ENCODE data around the gene GALNS. TPM values are rescaled to one million over a fixed set of nuclear protein-coding genes. Genes with fewer than 3 reads are reported as not detected.
A peak's percentile ranks its signal among the peaks of the same experiment; 100 is the strongest.

The GALNS gene
- total RNA-seq, 2 experiments from 2014 or later, result 18.4 to 19.7 TPM

- H3K9me3 Mint-ChIP-seq, result no peaks in the 10 kb centered on the region
- H3K4me3 Mint-ChIP-seq, result peak overlapping the region; percentile 89
- ChIA-PET POLR2A (interaction anchor here (0.6 to 5.9 kb wide), 6 partner anchors 8 to 433 kb away, joined by 3 to 39 read pairs (median 4); partner anchors contain the start of genes APRT and ZNF778), CTCF (interaction anchor here (1.0 to 7.0 kb wide), 2 partner anchors 10 to 47 kb away, joined by 4 to 58 read pairs; no protein-coding TSS in a partner anchor)
- no peaks in the 10 kb centered on the region for H3K27me3 Mint-ChIP-seq
- Histone ChIP-seq H3K36me3 (ENCODE audit: insufficient read depth, low read length) (no peaks in the 10 kb centered on the region), H3K9me3 (ENCODE audit: control insufficient read depth in 1 of 2, insufficient read depth in 1 of 2, low read length in 2 of 2) (no peaks in the 10 kb centered on the region), H3K27me3 (ENCODE audit: control insufficient read depth in 1 of 2, insufficient read depth in 2 of 2, low read length in 2 of 2) (no peaks in the 10 kb centered on the region), H3K27ac (ENCODE audit: low read depth in 1 of 2, low read length in 2 of 2) (peak overlapping the region; percentile 75 to 77), H3K4me3 (ENCODE audit: low read length) (peak overlapping the region; percentile 63), H3K4me1 (ENCODE audit: insufficient read depth, low read length) (peaks cover 57% of the 10 kb centered on the region)
- intact Hi-C loops (cut with DNase I, micrococcal nuclease), result no loop called here
- no peaks in the 10 kb centered on the region for H3K36me3 Mint-ChIP-seq (ENCODE audit: low read depth)
- TF ChIP-seq CTCF (IDR thresholded peaks at IDR 0.05), result peak; percentile 40
- DNase-seq (peak in 6 of 14 experiments; percentile 36 to 75 (median 50)), ATAC-seq (ENCODE audit: poor library complexity) (no peak)
- H3K4me1 Mint-ChIP-seq (ENCODE audit: low read depth), result peaks cover 47% of the 10 kb centered on the region
- peak overlapping the region; percentile 89 for H3K27ac Mint-ChIP-seq
Measured at GRCh38 chr16:88784074-88784855, 72.5 kb downstream of the GALNS start.

DNA sequence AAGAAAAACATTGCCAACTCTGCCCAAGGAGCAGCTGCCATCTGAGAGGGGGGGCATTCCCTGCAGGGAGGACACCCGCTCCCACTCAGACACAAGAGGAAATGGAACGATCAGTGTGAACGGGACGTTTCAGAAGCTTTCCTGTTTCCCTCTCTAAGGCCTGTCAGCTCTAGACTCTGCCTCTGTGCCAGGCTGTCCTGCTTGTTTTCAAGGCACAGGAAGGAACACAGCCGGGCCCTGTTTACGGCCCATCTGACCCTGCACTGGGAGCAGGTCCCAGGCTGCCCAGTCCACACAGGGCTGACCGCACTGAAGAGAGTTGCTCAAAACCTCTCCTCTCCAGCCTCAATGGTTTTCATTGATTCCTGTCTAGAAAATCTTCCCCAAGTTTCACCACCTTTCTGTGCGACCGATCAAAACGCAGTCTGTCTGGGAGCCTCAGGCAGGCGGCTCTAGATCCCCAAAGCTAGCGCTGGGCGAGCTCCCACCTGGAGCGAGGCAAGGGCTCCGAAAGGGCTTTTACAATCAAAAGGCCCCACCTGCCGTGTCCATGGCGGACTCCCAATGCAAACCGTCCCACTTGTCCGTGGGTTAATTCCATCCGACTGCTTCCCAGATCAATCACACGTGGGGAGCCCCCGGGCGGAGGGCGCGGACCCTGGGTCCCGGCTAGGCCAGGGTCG, 73.2 kb downstream of the GALNS start:
- H3K9me3 Mint-ChIP-seq, result no peaks in the 10 kb centered on the region
- H3K36me3 Mint-ChIP-seq (ENCODE audit: low read depth), result no peaks in the 10 kb centered on the region
- H3K27ac ChIP-seq (ENCODE audit: low read depth in 1 of 2, low read length in 2 of 2), result peak overlapping the region; percentile 75 to 77
- H3K27ac Mint-ChIP-seq, result peak overlapping the region; percentile 89
- ChIA-PET POLR2A (interaction anchor here (0.6 to 5.9 kb wide), 7 partner anchors 9 to 434 kb away, joined by 3 to 39 read pairs (median 4); partner anchors contain the start of genes APRT and ZNF778), CTCF (interaction anchor here (1.0 to 7.0 kb wide), 3 partner anchors 11 to 99 kb away, joined by 3 to 58 read pairs (median 4); no protein-coding TSS in a partner anchor)
- no peaks in the 10 kb centered on the region for H3K9me3 ChIP-seq (ENCODE audit: control insufficient read depth in 1 of 2, insufficient read depth in 1 of 2, low read length in 2 of 2)
- DNase-seq, result peak in 3 of 14 experiments; percentile 37 to 55 (median 49)
- no peak for TF ChIP-seq CTCF (IDR thresholded peaks at IDR 0.05)
- peaks cover 63% of the 10 kb centered on the region for H3K4me1 ChIP-seq (ENCODE audit: insufficient read depth, low read length)
- no peaks in the 10 kb centered on the region for H3K27me3 Mint-ChIP-seq
- H3K4me3 ChIP-seq (ENCODE audit: low read length), result peak overlapping the region; percentile 63
- peaks cover 47% of the 10 kb centered on the region for H3K4me1 Mint-ChIP-seq (ENCODE audit: low read depth)
- no peak for ATAC-seq (ENCODE audit: poor library complexity)
- intact Hi-C loops (cut with DNase I, micrococcal nuclease), result loop anchor here in 1 of 2 experiments (2.0 kb wide), 1 partner anchor 39 kb away; no protein-coding TSS in a partner anchor
- peaks cover 3% of the 10 kb centered on the region for H3K36me3 ChIP-seq (ENCODE audit: insufficient read depth, low read length)
- H3K27me3 ChIP-seq (ENCODE audit: control insufficient read depth in 1 of 2, insufficient read depth in 2 of 2, low read length in 2 of 2), result no peaks in the 10 kb centered on the region
- H3K4me3 Mint-ChIP-seq, result peak overlapping the region; percentile 88
